NCI-H187 (cell line): ENCODE measurements around the gene PUS1.
"Not testable (repeated sequence)": the region's sequence is repeated elsewhere in the genome, so short reads cannot be mapped to it uniquely, and the experiment has no call there.

Experiments
- DNase-seq, 2 experiments: peaks; one replicate each; lab custom pipeline; 2025; lab: John Stamatoyannopoulos, UW

Gene PUS1

DNA sequence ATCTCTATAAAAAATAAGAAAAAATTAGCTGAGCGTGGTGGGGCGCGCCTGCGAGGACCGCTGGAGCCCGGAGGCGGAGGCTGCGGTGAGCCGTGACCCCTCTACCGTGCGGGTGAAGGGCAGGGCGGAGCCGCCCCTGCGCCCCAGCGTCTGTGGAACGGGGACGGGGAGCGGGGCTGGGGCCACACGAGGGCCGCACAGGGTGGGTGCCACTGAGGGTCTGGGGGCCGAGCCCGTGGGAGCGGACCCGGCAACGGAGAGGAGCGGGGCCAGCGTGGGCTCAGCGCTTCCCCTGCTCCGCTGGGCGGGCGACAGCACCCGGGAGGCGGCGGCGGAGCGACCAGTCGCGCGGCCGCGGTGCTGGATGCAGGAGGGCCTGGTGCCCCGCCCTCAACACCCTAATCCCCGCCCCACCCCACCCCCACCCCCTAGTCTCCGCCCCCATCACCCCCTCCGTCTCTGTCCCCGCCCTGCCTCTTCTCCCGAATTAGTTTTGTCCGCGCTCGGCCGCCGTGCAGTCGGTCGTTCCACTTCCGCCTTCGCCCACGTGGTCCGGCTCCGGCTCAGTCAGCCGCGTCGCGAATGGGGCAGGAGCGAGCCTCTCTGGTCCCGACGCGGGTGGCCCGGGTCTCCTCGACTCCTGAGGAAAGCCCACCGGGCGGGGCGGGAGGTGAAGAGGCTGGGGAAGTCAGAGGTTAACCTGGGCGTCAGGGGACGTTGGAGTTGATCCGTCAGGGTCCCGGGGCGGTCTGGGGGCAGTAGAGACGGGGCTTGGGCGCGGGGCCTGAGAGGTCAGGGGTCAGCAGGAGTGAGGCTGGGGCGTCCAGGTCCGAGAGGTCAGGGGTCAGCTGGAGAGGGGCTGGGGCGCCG is at the start of gene PUS1:
TSS of gene PUS1 (plus strand) at position 566 of the 870 bp plus-strand sequence. CDS start 447 bp downstream, outside the sequence.
- peak; percentile 66 to 95 for DNase-seq

DNA sequence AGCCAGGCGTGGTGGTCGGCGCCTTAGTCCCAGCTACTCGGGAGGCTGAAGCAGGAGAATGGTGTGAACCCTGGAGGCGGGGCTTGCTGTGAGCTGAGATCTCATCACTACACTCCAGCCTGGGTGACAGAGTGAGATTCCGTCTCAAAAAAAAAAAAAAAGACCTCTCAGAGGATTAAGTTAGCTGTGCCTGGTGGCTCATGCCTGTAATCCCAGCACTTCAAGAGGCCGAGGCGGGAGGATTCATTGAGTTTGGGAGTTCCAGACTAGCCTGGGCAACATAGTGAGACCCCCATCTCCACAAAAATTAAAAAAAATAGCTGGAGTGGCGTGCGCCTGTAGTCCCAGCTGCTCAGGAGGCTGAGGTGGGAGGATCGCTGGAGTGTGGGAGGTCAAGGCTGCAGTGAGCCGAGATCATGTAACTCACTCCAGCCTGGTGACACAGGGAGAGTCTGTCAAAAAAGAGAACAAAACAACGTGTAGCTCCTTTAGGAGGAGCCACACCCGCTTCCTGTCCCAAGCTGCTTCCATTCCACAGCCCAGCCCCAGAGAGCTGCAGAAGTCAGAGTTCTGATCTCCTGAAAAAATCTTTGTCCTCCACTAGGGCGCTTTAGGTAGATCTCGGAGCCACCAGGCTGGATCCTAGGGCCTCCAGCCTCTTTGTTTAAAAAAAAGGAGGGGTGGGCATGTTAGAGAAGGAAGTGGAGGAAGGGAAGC is 46.1 kb upstream of the PUS1 start:
- DNase-seq: no peak

DNA sequence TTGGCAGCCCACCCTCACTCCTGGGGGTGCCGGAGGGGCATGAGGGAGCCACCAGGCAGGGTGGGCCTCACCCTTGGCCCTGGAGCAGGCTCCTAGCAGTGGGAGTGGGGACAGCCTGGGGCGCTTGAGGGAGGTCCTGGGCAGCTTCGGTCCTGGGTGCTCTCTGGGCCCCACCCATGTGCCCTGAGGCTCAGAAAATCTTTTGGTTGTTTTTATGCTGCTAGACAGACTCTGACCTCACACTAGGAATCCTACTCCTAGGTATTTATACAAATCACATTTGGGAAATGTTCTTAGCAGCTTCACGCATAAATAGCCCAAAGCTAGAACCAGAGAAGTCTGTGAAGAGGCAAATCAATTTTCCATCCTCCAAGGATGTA is 45.6 kb upstream of the PUS1 start:
- DNase-seq: no peak

DNA sequence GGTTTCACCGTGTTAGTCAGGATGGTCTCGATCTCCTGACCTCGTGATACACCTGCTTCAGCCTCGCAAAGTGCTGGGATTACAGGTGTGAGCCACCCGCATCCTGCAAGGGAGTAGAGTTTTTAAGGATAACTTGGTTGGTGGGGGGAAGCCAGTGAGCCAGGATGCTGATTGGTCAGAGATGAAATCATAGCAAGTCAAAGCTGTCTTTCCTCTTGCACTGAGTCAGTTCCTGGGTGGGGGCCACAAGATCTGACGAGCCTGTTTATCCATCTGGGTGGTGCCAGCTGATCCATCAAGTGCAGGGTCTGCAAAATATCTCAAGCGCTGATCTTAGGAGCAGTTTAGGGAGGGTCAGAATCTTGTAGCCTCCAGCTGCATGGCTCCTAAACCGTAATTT is 44.0 kb upstream of the PUS1 start:
- DNase-seq: not testable (repeated sequence)

DNA sequence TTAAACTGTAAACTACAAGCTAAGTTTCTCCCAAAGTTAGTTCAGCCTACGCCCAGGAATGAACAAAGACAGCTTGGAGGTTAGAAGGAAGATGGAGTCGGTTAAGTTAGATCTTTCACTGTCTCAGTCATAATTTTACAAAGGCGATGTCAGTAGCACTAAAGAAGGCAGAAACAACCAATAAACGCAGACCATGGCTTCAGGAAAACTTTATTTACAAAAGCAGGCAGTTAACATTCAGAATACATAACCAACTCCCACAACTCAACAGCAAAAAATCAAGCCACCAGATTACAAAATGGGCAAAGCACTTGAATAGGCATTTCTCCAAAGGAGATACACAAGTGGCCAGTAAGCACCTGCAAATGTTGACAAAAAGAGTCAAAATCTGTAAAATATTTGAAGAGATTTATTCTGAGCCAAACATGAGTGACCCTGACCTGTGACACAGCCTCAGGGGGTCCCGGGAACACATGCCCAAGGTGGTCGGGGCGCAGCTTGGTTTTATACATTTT is 43.5 kb upstream of the PUS1 start:
- no peak for DNase-seq

DNA sequence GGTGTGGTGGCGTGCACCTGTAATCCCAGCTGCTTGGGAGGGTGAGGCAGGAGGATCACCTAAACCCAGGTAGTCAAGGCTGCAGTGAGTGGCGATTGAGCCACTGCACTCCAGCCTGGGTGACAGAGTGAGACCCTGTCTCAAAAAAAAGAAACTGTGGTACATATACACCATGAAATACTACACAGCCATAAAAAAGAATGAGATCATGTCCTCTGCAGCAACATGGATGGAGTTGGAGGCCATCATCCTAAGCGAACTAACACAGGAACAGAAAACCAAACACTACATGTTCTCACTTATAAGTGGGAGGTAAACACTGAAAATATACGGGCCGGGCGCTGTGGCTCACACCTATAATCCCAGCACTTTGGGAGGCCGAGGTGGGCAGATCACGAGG is 37.4 kb upstream of the PUS1 start:
- DNase-seq: not testable (repeated sequence)

DNA sequence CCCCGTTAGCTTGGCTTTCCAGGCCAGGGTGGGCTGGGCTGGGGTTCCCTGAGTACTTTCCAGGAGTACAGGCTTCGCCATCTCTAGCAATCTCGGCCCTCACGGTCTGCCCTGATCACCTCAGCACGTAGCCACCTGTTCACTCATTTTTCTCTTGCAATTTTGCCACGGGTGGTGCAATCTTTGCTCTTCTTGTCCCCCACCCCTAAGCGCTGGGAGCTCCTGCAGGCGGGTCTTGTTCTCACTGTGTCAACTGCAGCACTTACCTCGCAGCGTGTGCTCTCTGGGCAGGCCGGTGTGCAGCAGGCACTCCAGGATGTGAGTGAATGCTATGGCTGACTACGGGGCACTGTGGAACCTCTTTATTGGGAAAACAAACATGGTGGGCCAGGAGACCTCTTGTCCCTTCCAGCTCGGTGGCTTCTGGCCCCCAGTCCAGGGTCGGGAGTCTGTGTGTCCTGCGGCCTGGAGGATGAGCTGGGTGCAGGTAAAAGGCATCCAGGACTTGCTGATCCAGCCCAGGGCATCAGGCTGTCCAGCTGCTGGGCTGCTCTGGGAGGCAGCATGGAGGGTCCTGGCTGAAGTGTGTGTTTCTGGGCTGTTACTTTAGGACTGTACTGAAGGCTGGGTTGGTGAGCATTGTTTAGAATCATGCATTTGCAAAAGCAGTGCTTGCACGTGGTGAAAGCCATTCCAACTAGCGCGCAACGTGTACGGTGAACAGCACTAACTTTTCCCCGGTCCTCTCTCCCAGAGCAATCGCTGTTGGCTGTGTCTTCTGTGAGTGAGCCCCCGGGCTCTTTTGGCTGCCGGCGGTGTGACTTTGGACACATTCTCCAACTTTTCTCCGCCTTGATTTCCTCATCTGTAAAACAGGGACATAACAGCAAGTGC is 36.1 kb upstream of the PUS1 start:
- no peak for DNase-seq

DNA sequence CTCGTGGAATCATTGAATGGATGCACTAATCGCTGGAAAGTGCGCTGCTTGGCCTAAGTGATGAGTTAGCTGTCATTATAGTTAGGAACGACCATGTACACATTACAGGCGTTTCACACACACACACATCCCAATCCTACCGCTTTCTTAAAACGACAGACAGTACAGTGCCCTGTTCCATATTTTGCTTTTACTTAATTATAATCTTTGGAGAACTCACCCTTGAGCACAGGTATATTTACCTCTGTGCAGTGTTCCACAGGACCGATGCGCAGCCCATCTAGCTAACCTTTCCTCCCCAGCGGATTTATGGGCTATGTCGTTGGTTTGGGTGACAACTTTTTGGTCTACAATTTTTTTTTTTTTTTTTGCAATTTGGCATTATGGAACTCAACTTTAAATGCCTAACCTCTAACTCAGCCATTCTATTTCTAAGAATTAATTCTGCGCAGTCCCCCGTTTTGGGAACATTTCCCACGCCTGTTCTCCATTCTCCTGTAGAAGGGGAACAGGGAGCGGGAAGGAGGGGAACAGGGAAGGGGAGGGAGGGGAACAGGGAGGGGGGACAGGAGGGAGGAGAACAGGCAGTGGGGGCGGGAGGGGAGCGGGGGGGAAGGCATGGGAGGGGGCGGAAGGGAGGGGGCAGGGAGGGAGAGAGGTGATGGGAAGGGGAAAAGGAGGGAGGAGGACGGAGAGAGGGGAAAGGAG is 35.3 kb upstream of the PUS1 start:
- DNase-seq: no peak

DNA sequence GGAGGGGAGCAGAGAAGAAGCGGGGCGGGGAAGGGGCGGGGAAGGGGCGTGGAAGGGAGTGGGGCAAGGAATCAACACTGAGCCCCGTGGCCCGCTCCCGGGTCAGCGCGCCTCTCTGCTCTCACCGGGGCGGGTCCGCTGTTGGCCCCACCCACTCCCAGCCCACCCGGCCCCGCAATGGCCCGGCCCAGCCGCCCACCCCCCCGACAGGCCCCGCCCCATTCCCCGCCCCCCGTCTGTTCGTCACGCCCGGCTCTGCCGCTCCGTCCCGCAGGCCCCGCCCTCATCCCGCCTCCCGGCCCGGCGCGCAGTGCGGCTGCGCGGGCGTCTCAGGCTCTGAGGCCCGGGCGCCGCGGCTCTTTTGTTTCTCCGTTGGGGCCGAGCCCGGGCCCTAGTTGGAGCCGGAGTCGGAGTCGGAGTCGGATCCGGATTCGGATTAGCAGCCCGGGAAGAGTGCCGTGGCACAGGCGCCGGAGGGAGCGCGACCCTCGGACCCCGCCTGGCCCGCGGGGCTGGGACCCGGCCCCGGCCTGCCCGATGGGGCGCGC is 34.7 kb upstream of the PUS1 start, which contains the start of gene ULK1:
TSS of gene ULK1 (plus strand) at position 310 of the 548 bp plus-strand sequence. CDS start 380 bp downstream, outside the sequence.
- peak; percentile 78 to 91 for DNase-seq

DNA sequence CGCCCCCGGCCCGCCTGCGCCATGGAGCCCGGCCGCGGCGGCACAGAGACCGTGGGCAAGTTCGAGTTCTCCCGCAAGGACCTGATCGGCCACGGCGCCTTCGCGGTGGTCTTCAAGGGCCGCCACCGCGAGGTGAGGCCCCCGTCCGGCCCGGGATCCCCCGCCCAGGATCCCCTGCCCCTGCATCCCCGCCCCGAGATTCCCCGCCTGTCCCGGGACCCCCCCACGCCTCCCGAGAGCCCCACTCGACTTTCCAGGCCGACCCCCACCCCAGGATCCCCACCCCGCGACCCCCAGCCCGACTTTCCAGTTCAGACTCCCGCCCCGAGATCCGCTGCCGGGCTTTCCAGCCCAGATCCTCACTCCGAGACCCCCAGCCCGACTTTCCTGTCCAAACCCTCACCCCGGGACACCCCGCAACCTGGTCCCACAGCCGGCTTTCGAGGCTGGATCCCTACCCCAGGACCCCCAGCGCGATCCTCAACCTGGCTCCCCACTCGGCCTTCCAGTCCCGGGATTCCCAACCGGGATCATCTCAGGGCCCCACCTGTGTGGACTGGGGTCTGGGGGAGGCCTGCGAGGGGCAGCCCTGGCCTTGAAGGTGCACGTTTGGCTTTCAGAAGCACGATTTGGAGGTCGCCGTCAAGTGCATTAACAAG is 34.0 kb upstream of the PUS1 start:
- DNase-seq: no peak

DNA sequence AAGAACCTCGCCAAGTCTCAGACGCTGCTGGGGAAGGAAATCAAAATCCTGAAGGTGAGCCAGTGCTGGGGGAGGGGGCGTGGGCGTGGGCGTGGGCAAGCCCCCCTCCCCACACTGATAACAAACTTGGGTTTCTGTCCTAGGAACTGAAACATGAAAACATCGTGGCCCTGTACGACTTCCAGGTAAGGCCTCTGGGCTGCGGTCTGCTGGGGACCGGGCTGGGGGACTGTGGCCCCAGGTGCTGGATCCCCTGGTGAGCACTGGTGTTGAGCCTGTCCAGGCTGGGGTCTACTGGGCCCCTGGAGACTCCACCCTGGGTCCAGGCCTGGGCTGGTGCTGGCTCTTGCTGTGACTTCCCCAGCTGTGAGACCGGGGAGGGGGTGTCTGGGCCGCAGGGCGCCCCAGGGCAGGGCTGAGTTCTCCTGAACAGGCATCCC is 33.4 kb upstream of the PUS1 start:
- DNase-seq: no peak

DNA sequence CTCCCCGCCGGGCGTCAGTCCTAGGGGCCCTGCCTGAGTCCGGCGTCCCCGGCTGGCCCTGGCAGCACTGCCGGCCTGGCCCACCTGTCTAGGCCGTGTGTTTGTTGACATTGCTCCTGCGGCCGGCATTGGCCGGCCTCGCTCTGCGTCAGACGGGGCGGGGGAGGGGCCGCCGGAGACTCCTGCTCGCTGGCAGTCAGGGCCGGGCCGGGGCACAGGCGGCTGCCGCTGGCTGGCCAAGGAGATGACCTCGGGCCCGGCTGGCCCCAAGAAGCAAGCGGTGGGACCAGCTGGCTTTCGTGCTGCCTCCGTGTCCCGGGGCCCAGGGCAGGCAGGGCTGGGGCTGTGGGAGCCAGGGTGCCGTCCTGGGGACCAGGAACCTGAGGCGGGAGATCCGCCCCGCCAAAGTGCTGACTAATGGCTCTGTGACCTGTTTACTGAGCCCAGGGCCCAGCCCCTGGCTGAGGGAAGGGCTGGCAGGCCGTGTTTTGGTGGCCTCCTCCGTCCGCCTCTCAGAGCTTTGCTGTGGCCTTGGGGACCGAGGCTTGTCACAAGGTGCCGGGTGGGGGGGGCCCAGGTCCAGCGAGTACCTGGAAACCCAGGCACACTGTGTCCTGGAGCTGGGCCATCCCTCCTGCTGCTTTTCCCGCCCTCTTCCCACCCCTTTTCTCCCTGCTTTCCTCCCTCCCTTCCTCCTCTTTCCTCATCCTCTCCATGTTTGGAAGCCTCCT is 32.8 kb upstream of the PUS1 start:
- peak; percentile 51 to 66 for DNase-seq

DNA sequence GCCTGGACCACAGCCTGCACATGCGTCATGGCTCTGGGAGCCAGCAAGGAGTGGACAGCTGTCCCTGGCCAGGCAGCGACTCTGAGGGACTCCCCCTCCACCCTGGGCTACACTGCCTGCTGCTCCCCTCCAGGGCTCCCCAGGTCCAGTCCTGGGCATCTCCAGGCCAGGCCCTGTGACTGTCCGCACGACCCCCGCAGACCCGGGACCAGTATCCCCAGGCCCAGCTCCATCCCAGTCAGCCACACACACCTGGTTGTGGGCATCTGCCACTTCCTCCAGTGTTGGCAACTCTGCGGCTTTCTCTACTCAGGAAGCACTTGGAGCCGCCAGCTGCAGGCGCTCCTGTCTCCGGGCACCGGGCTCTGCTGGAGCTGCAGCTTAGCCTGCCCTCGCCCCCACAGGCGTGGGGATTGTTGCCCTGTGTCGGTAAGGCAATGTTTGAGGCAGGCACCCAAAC is 32.2 kb upstream of the PUS1 start:
- no peak for DNase-seq

DNA sequence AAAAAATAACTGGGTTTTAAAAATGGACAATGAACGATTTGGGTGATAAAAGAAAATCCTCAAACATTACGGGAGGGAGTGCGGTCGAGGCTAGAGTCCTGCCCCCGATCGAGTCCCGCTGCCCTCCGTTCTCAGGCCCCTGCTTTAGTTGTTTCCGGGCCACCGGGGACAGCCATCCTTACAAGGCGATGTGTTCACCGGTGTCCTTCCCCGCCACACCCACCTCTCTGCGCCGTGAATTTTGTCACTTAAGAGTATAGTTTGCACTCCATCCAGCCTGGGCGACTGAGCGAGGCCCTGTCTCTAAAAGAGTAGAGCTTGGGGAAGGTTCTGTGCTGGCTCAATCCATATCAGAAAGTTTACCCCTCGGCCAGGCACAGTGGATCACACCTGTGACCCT is 31.8 kb upstream of the PUS1 start:
- DNase-seq: no peak

DNA sequence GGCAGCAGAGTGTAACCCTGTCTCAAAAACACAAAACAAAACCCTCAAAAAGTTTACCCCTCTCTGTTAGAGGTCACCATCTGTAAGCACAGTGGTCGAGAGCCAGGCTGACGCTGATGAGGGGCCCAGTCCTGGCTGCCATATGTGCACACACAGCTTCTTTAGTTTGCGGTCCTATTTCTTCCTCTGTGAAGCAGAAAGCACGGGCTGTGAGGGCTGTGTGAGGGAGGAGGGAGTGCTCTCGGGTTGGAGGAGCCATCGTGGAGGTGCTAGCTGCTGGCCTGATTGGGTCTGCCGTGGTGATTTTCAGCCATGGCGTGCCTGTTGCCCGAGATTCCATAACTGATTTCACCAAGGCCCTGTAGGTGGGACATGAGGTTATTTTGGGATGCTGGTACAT is 31.2 kb upstream of the PUS1 start:
- no peak for DNase-seq

DNA sequence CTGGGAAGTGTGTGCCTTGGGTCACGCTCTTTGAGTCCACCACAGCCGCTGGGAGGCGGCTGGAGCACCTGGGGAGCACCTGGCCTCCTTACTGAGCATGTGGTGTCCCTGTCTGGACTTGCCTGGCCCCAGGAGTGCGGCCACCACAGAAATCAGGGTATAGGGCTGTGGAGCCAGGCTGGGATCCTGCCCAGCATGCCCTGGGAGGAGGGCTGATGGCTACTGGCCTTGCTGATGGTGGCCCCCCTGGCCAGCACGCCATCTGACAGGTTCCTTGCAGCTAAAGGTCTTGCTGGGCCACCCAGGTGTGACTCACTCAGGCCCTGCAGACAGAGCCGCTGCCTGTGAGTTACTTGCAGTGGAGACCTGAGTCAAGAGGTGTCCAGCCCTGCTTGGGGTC is 28.7 kb upstream of the PUS1 start:
- no peak for DNase-seq

DNA sequence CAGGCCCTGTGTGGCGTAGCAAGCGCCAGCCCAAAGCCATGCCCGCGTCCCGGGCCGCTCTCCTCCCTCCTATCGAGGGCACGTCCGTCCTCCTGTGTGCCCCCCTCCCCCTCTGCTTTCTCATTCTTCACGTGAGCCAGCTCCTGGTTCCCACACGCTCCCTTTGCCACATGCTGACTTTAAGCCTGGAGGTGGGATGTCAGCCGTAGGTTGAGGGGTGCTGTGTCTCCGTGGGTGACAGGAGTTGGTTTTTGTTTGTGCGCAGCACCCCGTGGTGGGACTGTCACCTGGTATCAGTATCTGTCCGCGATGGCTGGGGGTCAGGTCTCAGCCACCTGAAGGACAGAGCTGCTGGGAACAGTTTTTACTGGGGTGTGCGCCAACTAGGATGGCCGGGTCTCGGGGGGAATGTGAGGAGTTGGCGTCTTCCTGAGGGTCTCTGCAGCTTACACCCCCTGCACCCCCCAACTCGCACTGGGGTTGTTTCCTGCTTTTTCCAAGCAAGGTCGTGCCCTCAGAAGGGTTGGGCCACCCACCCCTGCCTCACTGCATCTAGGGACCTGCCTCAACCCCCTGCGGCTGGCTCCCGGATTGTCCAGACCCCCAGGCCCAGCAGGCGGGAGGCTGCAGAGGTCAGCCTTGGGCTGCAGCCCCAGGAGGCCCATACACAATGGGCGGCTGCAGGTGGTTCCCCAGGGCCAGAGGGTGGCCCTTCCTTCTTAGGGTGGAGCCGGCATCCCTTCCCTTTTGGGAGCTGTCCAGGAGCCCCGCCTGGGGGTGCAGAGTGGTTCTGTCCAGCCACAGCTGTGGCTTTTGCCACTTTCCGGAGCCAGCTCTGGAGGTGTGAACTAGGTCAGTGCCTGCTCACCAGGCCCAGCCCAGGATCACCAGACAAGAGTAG is 27.4 kb upstream of the PUS1 start:
- no peak for DNase-seq
